Smooth muscle cell (in vitro differentiated cells): ENCODE results near the gene NUTM2F. TPM values are rescaled to one million over a fixed set of nuclear protein-coding genes. Genes with fewer than 3 reads are reported as not detected.

Source experiments
- DNase-seq: peaks from one replicate; lab custom pipeline; 2025; ENCODE audit not compliant: unreplicated experiment; lab: John Stamatoyannopoulos, UW
- H2AFZ ChIP-seq: fragments of 200-600 bp; sonication (generic); 2 replicates; pipeline ENCODE4 v1.6.0; 2016; ENCODE audit warnings: antibody characterized with exemption, low read depth, mild to moderate bottlenecking
- H3F3A ChIP-seq: fragments of 200-600 bp; sonication (generic); 2 replicates; pipeline ENCODE4 v1.6.0; 2017; ENCODE audit warnings: antibody characterized with exemption, low read depth
- H3K27ac ChIP-seq: fragments of 200-600 bp; sonication (generic); 2 replicates; pipeline ENCODE4 v1.5.1; 2016; ENCODE audit warnings: low read depth, mild to moderate bottlenecking
- H3K27me3 ChIP-seq: fragments of 200-600 bp; sonication (generic); 2 replicates; pipeline ENCODE4 v1.6.1; 2016; ENCODE audit warnings: low read depth, mild to moderate bottlenecking
- H3K36me3 ChIP-seq: fragments of 200-600 bp; sonication (generic); 2 replicates; pipeline ENCODE4 v1.5.1; 2016; ENCODE audit warnings: low read depth
- H3K4me1 ChIP-seq: fragments of 200-600 bp; sonication (generic); 2 replicates; pipeline ENCODE4 v1.5.1; 2016; ENCODE audit warnings: low read depth
- H3K4me2 ChIP-seq: fragments of 200-600 bp; sonication (generic); 2 replicates; pipeline ENCODE4 v1.6.0; 2016; ENCODE audit warnings: mild to moderate bottlenecking
- H3K4me3 ChIP-seq: fragments of 200-600 bp; sonication (generic); 2 replicates; pipeline ENCODE4 v1.5.1; 2016; ENCODE audit warnings: mild to moderate bottlenecking
- H3K79me2 ChIP-seq: fragments of 200-600 bp; sonication (generic); 2 replicates; pipeline ENCODE4 v1.6.0; 2016; ENCODE audit warnings: low read depth, mild to moderate bottlenecking
- H3K9ac ChIP-seq: fragments of 200-600 bp; sonication (generic); 2 replicates; pipeline ENCODE4 v1.6.0; 2016; ENCODE audit warnings: low read depth
- H3K9me3 ChIP-seq: fragments of 200-600 bp; sonication (generic); replicated peaks from 2 replicates; pipeline ENCODE4 v1.5.1; 2016; ENCODE audit warnings: low read depth
- H4K20me1 ChIP-seq: fragments of 200-600 bp; sonication (generic); 2 replicates; pipeline ENCODE4 v1.6.0; 2016; ENCODE audit warnings: low read depth
- CTCF ChIP-seq: fragments of 200-600 bp; sonication (generic); IDR thresholded peaks from 2 replicates; pipeline ENCODE4 v1.5.1; 2017; ENCODE audit warnings: borderline replicate concordance, mild to moderate bottlenecking, antibody characterized with exemption; ENCODE audit not compliant: insufficient read depth, poor library complexity, severe bottlenecking
- WGBS: methylation state at CpG from one replicate; pipeline ENCODE4 v1.1.7; 2016; ENCODE audit warnings: low lambda C conversion rate; 5-methylcytosine and 5-hydroxymethylcytosine counted together
- polyA plus RNA-seq: library from polyadenylated mRNA; unstranded; fragments of >200 nt; fragmentation: Nextera tagmentation; extraction: Ambion mirVana; gene quantifications from 2 replicates; pipeline ENCODE4 v1.2.1, GENCODE V29; 2016
- total RNA-seq: library from RNA; depleted of rRNA; stranded (reverse); fragments of >200 nt; gene quantifications from 2 replicates; pipeline ENCODE4 v1.2.3, GENCODE V29; 2014

The NUTM2F gene
- total and polyA plus RNA-seq, 2 experiments from 2014 or later, result 0.09 to 0.69 TPM

- Histone ChIP-seq H3K9ac (no peak overlapping the region), H3K4me3 (no peak overlapping the region), H3K79me2 (no peaks in the 10 kb centered on the region), H3K4me2 (no peak overlapping the region), H2AFZ (no peak overlapping the region), H3F3A (no peaks in the 10 kb centered on the region), H3K4me1 (no peaks in the 10 kb centered on the region), H3K27ac (no peak overlapping the region), H3K27me3 (no peaks in the 10 kb centered on the region), H3K9me3 (no peaks in the 10 kb centered on the region), H4K20me1 (no peaks in the 10 kb centered on the region), H3K36me3 (no peaks in the 10 kb centered on the region)
- 91% methylated on average over 4 of the region's 4 CpGs for whole genome bisulfite sequencing
- no peak for TF ChIP-seq CTCF
- DNase-seq, result no peak
These were observed 26.0 kb downstream of the NUTM2F start for GRCh38 chr9:94302426-94302825.

GRCh38 chr9:94301583-94301982, 26.9 kb downstream of the NUTM2F start:
- H3K27ac ChIP-seq, result no peak overlapping the region
- no peak for TF ChIP-seq CTCF
- 94% methylated on average over 5 of the region's 5 CpGs for WGBS

GRCh38 chr9:94300470-94301301, 27.8 kb downstream of the NUTM2F start:
- H3K9me3 ChIP-seq, result no peaks in the 10 kb centered on the region
- DNase-seq, result no peak
- TF ChIP-seq CTCF, result no peak
- no peaks in the 10 kb centered on the region for H4K20me1 ChIP-seq
- H3K4me1 ChIP-seq, result no peaks in the 10 kb centered on the region
- H3K79me2 ChIP-seq, result no peaks in the 10 kb centered on the region
- H3K27me3 ChIP-seq, result no peaks in the 10 kb centered on the region
- no peak overlapping the region for H2AFZ ChIP-seq
- H3F3A ChIP-seq, result no peaks in the 10 kb centered on the region
- H3K36me3 ChIP-seq, result no peaks in the 10 kb centered on the region
- no peak overlapping the region for H3K9ac ChIP-seq
- no peak overlapping the region for H3K27ac ChIP-seq
- WGBS, result 95% methylated on average over 20 of the region's 20 CpGs
- no peak overlapping the region for H3K4me2 ChIP-seq
- H3K4me3 ChIP-seq, result no peak overlapping the region

More at GRCh38 chr9:94301583-94301982, 26.9 kb downstream of the NUTM2F start:
- Histone ChIP-seq H3K4me3 (no peak overlapping the region), H3K36me3 (no peaks in the 10 kb centered on the region), H3K79me2 (no peaks in the 10 kb centered on the region), H4K20me1 (no peaks in the 10 kb centered on the region), H3K9me3 (no peaks in the 10 kb centered on the region), H2AFZ (no peak overlapping the region), H3K4me2 (no peak overlapping the region), H3F3A (no peaks in the 10 kb centered on the region), H3K27me3 (no peaks in the 10 kb centered on the region), H3K9ac (no peak overlapping the region), H3K4me1 (no peaks in the 10 kb centered on the region)
- no peak for DNase-seq
